ENCODE measurements around the gene ITPR1. TPM values are rescaled to one million over a fixed set of nuclear protein-coding genes. Genes with fewer than 3 reads are reported as not detected.

The ITPR1 gene
- total and polyA plus RNA-seq, 10 of the 15 experiments (the other 5 are each of a cell fraction or from before 2014, with no cell fraction given) = 12.2 to 239 (median 28.4) TPM

DNA sequence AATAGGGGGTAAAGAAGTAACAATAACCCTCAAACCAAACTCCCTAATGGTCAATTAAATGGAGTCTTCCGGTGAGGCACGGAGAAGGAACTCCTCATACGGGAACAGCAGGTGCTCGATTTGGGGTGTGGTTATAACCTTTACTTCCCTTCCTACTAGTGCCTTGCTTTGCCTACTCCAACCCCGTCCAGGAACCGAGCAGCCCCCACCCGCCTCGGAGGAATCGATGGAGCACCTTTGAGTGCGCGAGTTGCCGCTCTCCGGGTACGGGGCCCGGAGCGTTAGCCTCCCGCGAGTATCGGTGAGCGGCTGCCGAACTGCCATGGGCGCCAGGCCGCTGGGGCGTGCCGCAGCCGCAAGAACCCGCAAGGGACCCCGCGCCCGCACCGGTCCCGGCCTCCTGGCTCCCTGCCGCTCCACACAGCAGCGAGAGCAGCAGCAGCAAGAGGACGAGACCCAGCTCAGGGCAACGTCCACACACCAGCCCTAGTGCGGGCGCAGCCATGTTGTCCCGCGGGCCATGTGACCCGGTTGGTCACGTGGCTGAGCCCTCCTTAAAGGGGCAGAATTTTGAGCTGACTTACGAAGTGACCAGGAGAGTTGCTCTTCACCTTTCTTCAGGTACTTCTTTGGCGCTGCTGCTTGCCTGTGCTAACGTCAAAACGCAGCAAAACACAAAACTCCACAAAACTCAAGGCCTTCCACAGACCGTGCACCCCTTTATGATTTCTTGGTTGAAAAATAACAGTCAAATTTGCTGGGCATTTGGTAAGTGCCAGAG is 26.2 kb upstream of the ITPR1 start, which contains the start of gene SUMF1 (continued):
- TF ChIP-seq BCL11A (IDR thresholded peaks at IDR 0.05; ENCODE audit: low read depth, low read length) (no peak; the same call in 1 of the 2 replicates), JUNB (IDR thresholded peaks at IDR 0.05) (no peak), SIN3A (IDR thresholded peaks at IDR 0.05; ENCODE audit: low read depth, low read length) (peak; percentile 99), ZSCAN29 (IDR thresholded peaks at IDR 0.05) (no peak), PML (IDR thresholded peaks at IDR 0.05; ENCODE audit: low read length) (peak; percentile 60; the same call in 1 of the 2 replicates), NRF1 (conservative IDR thresholded peaks at IDR 0.05; ENCODE audit: low read depth, low read length) (no peak), BACH1 (IDR thresholded peaks at IDR 0.05; ENCODE audit: borderline replicate concordance) (no peak), CREB1 (IDR thresholded peaks at IDR 0.05; ENCODE audit: low read depth) (peak; percentile 9; the same call in 1 of the 2 replicates)
- TF ChIP-seq, protein P1, sequence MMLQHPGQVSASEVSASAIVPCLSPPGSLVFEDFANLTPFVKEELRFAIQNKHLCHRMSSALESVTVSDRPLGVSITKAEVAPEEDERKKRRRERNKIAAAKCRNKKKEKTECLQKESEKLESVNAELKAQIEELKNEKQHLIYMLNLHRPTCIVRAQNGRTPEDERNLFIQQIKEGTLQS (IDR thresholded peaks at IDR 0.05; ENCODE audit: borderline replicate concordance, extremely low read depth, low read depth, low read length) = peak; percentile 99

- TF ChIP-seq FOS (IDR thresholded peaks at IDR 0.05; ENCODE audit: borderline replicate concordance, extremely low read depth, insufficient read length) = no peak
- TF ChIP-seq, protein P2, sequence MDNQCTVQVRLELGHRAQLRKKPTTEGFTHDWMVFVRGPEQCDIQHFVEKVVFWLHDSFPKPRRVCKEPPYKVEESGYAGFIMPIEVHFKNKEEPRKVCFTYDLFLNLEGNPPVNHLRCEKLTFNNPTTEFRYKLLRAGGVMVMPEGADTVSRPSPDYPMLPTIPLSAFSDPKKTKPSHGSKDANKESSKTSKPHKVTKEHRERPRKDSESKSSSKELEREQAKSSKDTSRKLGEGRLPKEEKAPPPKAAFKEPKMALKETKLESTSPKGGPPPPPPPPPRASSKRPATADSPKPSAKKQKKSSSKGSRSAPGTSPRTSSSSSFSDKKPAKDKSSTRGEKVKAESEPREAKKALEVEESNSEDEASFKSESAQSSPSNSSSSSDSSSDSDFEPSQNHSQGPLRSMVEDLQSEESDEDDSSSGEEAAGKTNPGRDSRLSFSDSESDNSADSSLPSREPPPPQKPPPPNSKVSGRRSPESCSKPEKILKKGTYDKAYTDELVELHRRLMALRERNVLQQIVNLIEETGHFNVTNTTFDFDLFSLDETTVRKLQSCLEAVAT (IDR thresholded peaks at IDR 0.05) = peak; percentile 81
- TF ChIP-seq ZNF207 (IDR thresholded peaks at IDR 0.05; ENCODE audit: borderline replicate concordance) = no peak
- no peak for TF ChIP-seq SRF (IDR thresholded peaks at IDR 0.05; ENCODE audit: low read depth in 2 of 2, low read length in 2 of 2)
- no peak for TF ChIP-seq ZZZ3 (IDR thresholded peaks at IDR 0.05; ENCODE audit: control insufficient read depth, insufficient read length, low read depth)
- peak; percentile 10; the same call in 1 of the 2 replicates for TF ChIP-seq ZBTB40 (IDR thresholded peaks at IDR 0.05; ENCODE audit: borderline replicate concordance)
- no peaks in the 10 kb centered on the region for H3K27me3 ChIP-seq (replicated peaks in 1 of 2; ENCODE audit: control insufficient read depth in 2 of 2, insufficient read depth in 2 of 2, low read length in 1 of 2)
- peak overlapping the region; percentile 69 for H3K27ac ChIP-seq (ENCODE audit: control insufficient read depth, insufficient read depth)
- WGBS (ENCODE audit: insufficient coverage, insufficient replicate concordance, low lambda C conversion rate, missing lambda C conversion rate) = 86% methylated on average over 13 of the region's 13 CpGs
- no TSS peak for BruUV-seq (replicated peaks)
- H4K20me1 ChIP-seq (ENCODE audit: control insufficient read depth, insufficient read depth) = no peaks in the 10 kb centered on the region
- ATAC-seq = no peak
- in situ Hi-C loops (cut with MboI) = no loop called here
- H3K9me3 ChIP-seq (replicated peaks; ENCODE audit: control insufficient read depth, insufficient read depth, low read length) = no peaks in the 10 kb centered on the region; the same call in 2 of the 3 replicates
- intact Hi-C loops (cut with micrococcal nuclease; ENCODE audit: unreplicated experiment) = loop anchor here (2.0 kb wide), 1 partner anchor 25 kb away; the partner anchor contains the start of gene ITPR1
- POLR2A ChIA-PET = interaction anchor here (1.4 kb wide), 1 partner anchor 26 kb away, joined by 6 read pairs; the partner anchor contains the start of gene ITPR1
- RAD21 ChIA-PET (ENCODE audit: unreplicated experiment) = interaction anchor here (0.7 to 1.5 kb wide), 2 partner anchors 27 to 41 kb away, joined by 5 to 16 read pairs; partner anchors contain the start of gene ITPR1
- FAIRE-seq = no peak
- SMC1A ChIA-PET (ENCODE audit: uncharacterized antibody, unreplicated experiment) = interaction anchor here (0.7 to 1.5 kb wide), 10 partner anchors 25 to 127 kb away, joined by 3 to 6 read pairs (median 3); no protein-coding TSS in a partner anchor
- no peak for DNase-seq (ENCODE audit: low read depth, low spot score)
- H3K36me3 ChIP-seq (ENCODE audit: control insufficient read depth in 2 of 2, insufficient read depth in 2 of 2, low read length in 1 of 2) = no peaks in the 10 kb centered on the region
- H3K4me1 ChIP-seq (ENCODE audit: control insufficient read depth, insufficient read depth, low read length) = peaks cover 8% of the 10 kb centered on the region
- peak overlapping the region; percentile 89 for H3K4me3 ChIP-seq
- H3K4me2 ChIP-seq (ENCODE audit: control insufficient read depth, insufficient read depth) = peak overlapping the region; percentile 90
- H3K79me2 ChIP-seq (ENCODE audit: control insufficient read depth, insufficient read depth, low read length) = peaks cover 5% of the 10 kb centered on the region
- peak overlapping the region; percentile 86 for H3K9ac ChIP-seq (ENCODE audit: control insufficient read depth, insufficient read depth, low read length)
- CTCF ChIA-PET = interaction anchor here (1.0 to 1.4 kb wide), 2 partner anchors 27 to 43 kb away, joined by 3 to 4 read pairs; no protein-coding TSS in a partner anchor
- peak overlapping the region; percentile 100 for H2AFZ ChIP-seq (ENCODE audit: control insufficient read depth, low read depth, low read length)
These were observed 25.7 kb upstream of the ITPR1 start for GRCh38 chr3:4467522-4467867.

Data from GM12878 (cell line).